ENCODE measurements around the gene CRY2. TPM values are rescaled to one million over a fixed set of nuclear protein-coding genes. Genes with fewer than 3 reads are reported as not detected.

Gene CRY2
- total and polyA plus RNA-seq, 2 of the 13 experiments (the other 11 are each of a cell fraction or from before 2014, with no cell fraction given) = 10.1 to 12.2 TPM

DNA sequence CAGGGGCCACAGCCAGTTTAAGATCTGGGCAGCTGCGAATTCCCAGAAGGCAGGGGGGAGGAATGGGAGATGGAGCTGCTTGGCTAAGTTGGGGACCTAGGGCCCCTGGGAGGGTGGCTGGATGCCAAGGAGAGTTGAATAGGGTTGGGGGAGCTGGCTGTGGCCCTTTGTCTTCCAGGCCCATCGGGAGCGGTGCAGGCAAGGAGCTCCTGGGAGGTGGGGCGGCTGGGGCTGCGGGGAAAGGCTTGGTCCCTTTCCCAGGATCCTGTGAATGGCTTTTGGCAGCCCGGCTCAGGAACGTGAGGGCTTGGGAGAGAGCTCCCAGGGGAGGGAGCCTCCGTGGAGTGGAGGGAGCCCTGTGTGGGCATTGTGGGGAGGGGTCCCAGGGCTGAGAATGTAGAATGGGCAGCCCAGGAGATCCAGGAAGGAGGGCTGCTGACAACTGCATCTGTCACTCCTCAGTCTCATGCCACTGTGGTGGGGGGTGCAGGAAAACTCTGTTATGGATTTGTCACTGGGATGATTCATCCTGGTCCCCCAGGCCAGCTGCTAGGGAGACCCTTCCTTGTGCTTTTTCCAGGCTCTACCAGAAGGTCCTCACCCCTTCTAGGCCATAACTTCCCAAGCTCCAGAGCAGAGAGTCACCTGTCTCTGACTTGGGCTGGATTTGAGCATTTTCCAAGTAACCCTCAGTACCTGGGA is 53.8 kb downstream of the CRY2 start:
- H3K4me2 ChIP-seq (ENCODE audit: low read depth, low read length) = peak overlapping the region; percentile 86
- no peak for TF ChIP-seq HNRNPK (IDR thresholded peaks at IDR 0.05; ENCODE audit: low read depth, low read length, poor library complexity, severe bottlenecking)
- TF ChIP-seq, protein P1, sequence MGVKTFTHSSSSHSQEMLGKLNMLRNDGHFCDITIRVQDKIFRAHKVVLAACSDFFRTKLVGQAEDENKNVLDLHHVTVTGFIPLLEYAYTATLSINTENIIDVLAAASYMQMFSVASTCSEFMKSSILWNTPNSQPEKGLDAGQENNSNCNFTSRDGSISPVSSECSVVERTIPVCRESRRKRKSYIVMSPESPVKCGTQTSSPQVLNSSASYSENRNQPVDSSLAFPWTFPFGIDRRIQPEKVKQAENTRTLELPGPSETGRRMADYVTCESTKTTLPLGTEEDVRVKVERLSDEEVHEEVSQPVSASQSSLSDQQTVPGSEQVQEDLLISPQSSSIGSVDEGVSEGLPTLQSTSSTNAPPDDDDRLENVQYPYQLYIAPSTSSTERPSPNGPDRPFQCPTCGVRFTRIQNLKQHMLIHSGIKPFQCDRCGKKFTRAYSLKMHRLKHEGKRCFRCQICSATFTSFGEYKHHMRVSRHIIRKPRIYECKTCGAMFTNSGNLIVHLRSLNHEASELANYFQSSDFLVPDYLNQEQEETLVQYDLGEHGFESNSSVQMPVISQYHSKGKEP (CRISPR knock-in tag; IDR thresholded peaks at IDR 0.05) = no peak
- TF ChIP-seq ZFP1 (CRISPR knock-in tag; IDR thresholded peaks at IDR 0.05) = no peak
- TF ChIP-seq PHB2 (IDR thresholded peaks at IDR 0.05; ENCODE audit: partially characterized antibody) = no peak
- no peak for TF ChIP-seq GTF3A (CRISPR knock-in tag; conservative IDR thresholded peaks at IDR 0.05)
- no peak for TF ChIP-seq POLR2A (IDR thresholded peaks at IDR 0.05; ENCODE audit: insufficient read depth in 1 of 2, low read depth in 2 of 2, low read length in 2 of 2)
- no peak for TF ChIP-seq RXRA (CRISPR knock-in tag; IDR thresholded peaks at IDR 0.05)
- TF ChIP-seq, protein P2, sequence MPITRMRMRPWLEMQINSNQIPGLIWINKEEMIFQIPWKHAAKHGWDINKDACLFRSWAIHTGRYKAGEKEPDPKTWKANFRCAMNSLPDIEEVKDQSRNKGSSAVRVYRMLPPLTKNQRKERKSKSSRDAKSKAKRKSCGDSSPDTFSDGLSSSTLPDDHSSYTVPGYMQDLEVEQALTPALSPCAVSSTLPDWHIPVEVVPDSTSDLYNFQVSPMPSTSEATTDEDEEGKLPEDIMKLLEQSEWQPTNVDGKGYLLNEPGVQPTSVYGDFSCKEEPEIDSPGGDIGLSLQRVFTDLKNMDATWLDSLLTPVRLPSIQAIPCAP (CRISPR knock-in tag; IDR thresholded peaks at IDR 0.05; ENCODE audit: low read depth) = no peak
- no peak for TF ChIP-seq ZNF776 (CRISPR knock-in tag; IDR thresholded peaks at IDR 0.05)
- TF ChIP-seq HOXA9 (CRISPR knock-in tag; IDR thresholded peaks at IDR 0.05; ENCODE audit: borderline replicate concordance) = no peak
- TF ChIP-seq, protein P3, sequence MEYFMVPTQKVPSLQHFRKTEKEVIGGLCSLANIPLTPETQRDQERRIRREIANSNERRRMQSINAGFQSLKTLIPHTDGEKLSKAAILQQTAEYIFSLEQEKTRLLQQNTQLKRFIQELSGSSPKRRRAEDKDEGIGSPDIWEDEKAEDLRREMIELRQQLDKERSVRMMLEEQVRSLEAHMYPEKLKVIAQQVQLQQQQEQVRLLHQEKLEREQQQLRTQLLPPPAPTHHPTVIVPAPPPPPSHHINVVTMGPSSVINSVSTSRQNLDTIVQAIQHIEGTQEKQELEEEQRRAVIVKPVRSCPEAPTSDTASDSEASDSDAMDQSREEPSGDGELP (IDR thresholded peaks at IDR 0.05; ENCODE audit: borderline replicate concordance, low read depth) = no peak
- TF ChIP-seq, protein P4, sequence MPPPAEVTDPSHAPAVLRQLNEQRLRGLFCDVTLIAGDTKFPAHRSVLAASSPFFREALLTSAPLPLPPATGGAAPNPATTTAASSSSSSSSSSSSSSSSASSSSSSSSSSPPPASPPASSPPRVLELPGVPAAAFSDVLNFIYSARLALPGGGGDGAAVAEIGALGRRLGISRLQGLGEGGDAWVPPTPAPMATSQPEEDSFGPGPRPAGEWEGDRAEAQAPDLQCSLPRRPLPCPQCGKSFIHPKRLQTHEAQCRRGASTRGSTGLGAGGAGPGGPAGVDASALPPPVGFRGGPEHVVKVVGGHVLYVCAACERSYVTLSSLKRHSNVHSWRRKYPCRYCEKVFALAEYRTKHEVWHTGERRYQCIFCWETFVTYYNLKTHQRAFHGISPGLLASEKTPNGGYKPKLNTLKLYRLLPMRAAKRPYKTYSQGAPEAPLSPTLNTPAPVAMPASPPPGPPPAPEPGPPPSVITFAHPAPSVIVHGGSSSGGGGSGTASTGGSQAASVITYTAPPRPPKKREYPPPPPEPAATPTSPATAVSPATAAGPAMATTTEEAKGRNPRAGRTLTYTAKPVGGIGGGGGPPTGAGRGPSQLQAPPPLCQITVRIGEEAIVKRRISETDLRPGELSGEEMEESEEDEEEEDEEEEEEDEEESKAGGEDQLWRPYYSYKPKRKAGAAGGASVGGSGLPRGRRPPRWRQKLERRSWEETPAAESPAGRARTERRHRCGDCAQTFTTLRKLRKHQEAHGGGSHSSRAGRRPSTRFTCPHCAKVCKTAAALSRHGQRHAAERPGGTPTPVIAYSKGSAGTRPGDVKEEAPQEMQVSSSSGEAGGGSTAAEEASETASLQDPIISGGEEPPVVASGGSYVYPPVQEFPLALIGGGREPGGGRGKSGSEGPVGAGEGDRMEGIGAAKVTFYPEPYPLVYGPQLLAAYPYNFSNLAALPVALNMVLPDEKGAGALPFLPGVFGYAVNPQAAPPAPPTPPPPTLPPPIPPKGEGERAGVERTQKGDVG (CRISPR knock-in tag; IDR thresholded peaks at IDR 0.05; ENCODE audit: borderline replicate concordance) = no peak
- no peak for TF ChIP-seq TMF1 (CRISPR knock-in tag; IDR thresholded peaks at IDR 0.05; ENCODE audit: low read depth)
- TF ChIP-seq FOSL2 (CRISPR knock-in tag; IDR thresholded peaks at IDR 0.05) = no peak

More for the DNA sequence above, 53.8 kb downstream of the CRY2 start:
- ATAC-seq (no peak), DNase-seq (ENCODE audit: low spot score) (no peak), FAIRE-seq (no peak)
- Histone ChIP-seq H3K9ac (ENCODE audit: insufficient read depth, low read depth, low read length) (no peak overlapping the region), H3K79me2 (ENCODE audit: insufficient read depth, low read length) (no peaks in the 10 kb centered on the region), H3K27me3 (ENCODE audit: control insufficient read depth in 1 of 2, insufficient read depth in 2 of 2, low read length in 2 of 2) (peaks cover 0 to 21% of the 10 kb centered on the region in 2 experiments; a peak in 1 of 5 replicates), H3K27ac (ENCODE audit: extremely low read length, insufficient read depth, low read length) (no peak overlapping the region), H3K9me3 (ENCODE audit: low read length) (no peaks in the 10 kb centered on the region), H3K4me1 (ENCODE audit: insufficient read depth, low read length) (peaks cover 44% of the 10 kb centered on the region), H4K20me1 (ENCODE audit: insufficient read depth, low read length) (no peaks in the 10 kb centered on the region), H3K4me3 (replicated peaks in 1 of 3; ENCODE audit: insufficient read depth in 1 of 3, low read depth in 2 of 3, low read length in 3 of 3) (peak overlapping the region in 2 of 3 experiments; percentile 62 to 71; a peak in 2 of 6 replicates), H3K36me3 (replicated peaks in 1 of 2; ENCODE audit: control insufficient read depth in 1 of 2, insufficient read depth in 2 of 2, low read length in 2 of 2) (no peaks in the 10 kb centered on the region), H2AFZ (ENCODE audit: low read length) (no peak overlapping the region)
- in situ Hi-C loops (cut with HindIII; ENCODE audit: extremely low pct_ligation_motif_present, low pct_unique_long_range_greater_than_20kb) (no loop called here), intact Hi-C loops (cut with micrococcal nuclease; ENCODE audit: unreplicated experiment) (no loop called here)
- POLR2A ChIA-PET = no interaction called here
- WGBS (ENCODE audit: low lambda C conversion rate) = 57% methylated on average over 7 of the region's 8 CpGs
- CTCF ChIA-PET (ENCODE audit: low intra/inter-chr PET ratio, low total read pairs) = no interaction called here
- no TSS peak for BruUV-seq (replicated peaks)

Measured in HepG2 (cell line).